ENCODE data around the gene RASD1.

- TF ChIP-seq CTCF (IDR thresholded peaks at IDR 0.05) (no peak), MEF2A (IDR thresholded peaks at IDR 0.05; ENCODE audit: borderline replicate concordance, low read depth) (no peak)
Measured at GRCh38 chr17:17509601-17510425, 13.6 kb upstream of the RASD1 start.

All from SK-N-SH (cell line).